H1 (cell line): ENCODE data around the gene CSNK1A1. TPM values are rescaled to one million over a fixed set of nuclear protein-coding genes. Genes with fewer than 3 reads are reported as not detected.

Experiments used
- ASH2L ChIP-seq: fragments of 200-600, 300-600 bp; sonication (generic); IDR thresholded peaks from one replicate; pipeline ENCODE4 v1.7.1; 2017; ENCODE audit warnings: low read length
- BACH1 ChIP-seq: IDR thresholded peaks from 2 replicates; pipeline ENCODE4 v1.6.1; 2012; ENCODE audit warnings: low read length, improper control_type of control experiment
- BCL11A ChIP-seq, 2 experiments: IDR thresholded peaks; one replicate each; pipeline ENCODE4 v1.6.1; 2011; ENCODE audit warnings: low read depth in 2 of 2, low read length in 2 of 2, mild to moderate bottlenecking in 2 of 2
- BRCA1 ChIP-seq: IDR thresholded peaks from 2 replicates; pipeline ENCODE4 v1.6.1; 2012; ENCODE audit warnings: low read depth, low read length, improper control_type of control experiment
- CBX8 ChIP-seq: fragments of 300-800, 300-1000 bp; sonication (generic); IDR thresholded peaks from 2 replicates; pipeline ENCODE4 v1.7.1; 2016; ENCODE audit warnings: low read depth, low read length, borderline replicate concordance
- CEBPB ChIP-seq: IDR thresholded peaks from 2 replicates; pipeline ENCODE4 v1.6.1; 2012; ENCODE audit warnings: low read depth, low read length
- CHD2 ChIP-seq: IDR thresholded peaks from 2 replicates; pipeline ENCODE4 v1.6.1; 2012; ENCODE audit warnings: low read length, improper control_type of control experiment
- CREB1 ChIP-seq: IDR thresholded peaks from 2 replicates; pipeline ENCODE4 v1.6.1; 2012; ENCODE audit warnings: inconsistent platforms
- EZH2 ChIP-seq: fragments of 200-600 bp; sonication (generic); IDR thresholded peaks from 2 replicates; pipeline ENCODE4 v1.7.1; 2012; ENCODE audit warnings: low read depth, mild to moderate bottlenecking, moderate library complexity, low read length, inconsistent platforms; ENCODE audit not compliant: severe bottlenecking
- FOSL1 ChIP-seq: IDR thresholded peaks from 2 replicates; pipeline ENCODE4 v1.6.1; 2011; ENCODE audit warnings: mild to moderate bottlenecking, low read depth, low read length, moderate library complexity; ENCODE audit not compliant: insufficient read depth
- GABPA ChIP-seq: IDR thresholded peaks from 2 replicates; pipeline ENCODE4 v1.6.1; 2011; ENCODE audit warnings: mild to moderate bottlenecking, low read length, moderate library complexity, borderline replicate concordance; ENCODE audit not compliant: insufficient read depth
- GTF2F1 ChIP-seq: IDR thresholded peaks from 2 replicates; pipeline ENCODE4 v1.6.1; 2012; ENCODE audit warnings: low read depth, low read length, improper control_type of control experiment, borderline replicate concordance
- JUN ChIP-seq: IDR thresholded peaks from 2 replicates; pipeline ENCODE4 v1.6.1; 2011; ENCODE audit warnings: low read depth, mild to moderate bottlenecking, improper control_type of control experiment, low read length
- KDM5A ChIP-seq: fragments of 200-600 bp; IDR thresholded peaks from 2 replicates; pipeline ENCODE4 v1.7.1; 2012; ENCODE audit warnings: mild to moderate bottlenecking, low read length, inconsistent platforms, mixed read lengths
- POLR2A ChIP-seq, 2 experiments: IDR thresholded peaks; 1 replicate in 1 of 2; 2 replicates in 1 of 2; pipeline ENCODE4 v1.6.1; 2011; ENCODE audit warnings: low read depth in 2 of 2, low read length in 2 of 2, mild to moderate bottlenecking in 2 of 2; ENCODE audit errors: control extremely low read depth in 1 of 2
- POLR2AphosphoS5 ChIP-seq: IDR thresholded peaks from 2 replicates; pipeline ENCODE4 v1.6.1; 2011; ENCODE audit warnings: low read depth, low read length
- POU5F1 ChIP-seq: IDR thresholded peaks from 2 replicates; pipeline ENCODE4 v1.6.1; 2011; ENCODE audit warnings: low read depth, mild to moderate bottlenecking, low read length, moderate library complexity
- SAP30 ChIP-seq: fragments of 300-600 bp; sonication (generic); IDR thresholded peaks from 2 replicates; pipeline ENCODE4 v1.7.1; 2012; ENCODE audit warnings: low read length, moderate library complexity, mild to moderate bottlenecking, inconsistent platforms; ENCODE audit not compliant: insufficient read depth, insufficient replicate concordance
- SIN3A ChIP-seq, 2 experiments: IDR thresholded peaks in 1 of 2; conservative IDR thresholded peaks in 1 of 2; 2 replicates each; pipeline ENCODE4 v1.6.1; 2011 to 2012; ENCODE audit warnings: low read length in 2 of 2, improper control_type of control experiment in 1 of 2, low read depth in 1 of 2, mild to moderate bottlenecking in 1 of 2
- SIX5 ChIP-seq: IDR thresholded peaks from 2 replicates; pipeline ENCODE4 v1.6.1; 2011; ENCODE audit warnings: mild to moderate bottlenecking, low read depth, low read length
- SP2 ChIP-seq: IDR thresholded peaks from 2 replicates; pipeline ENCODE4 v1.6.1; 2012; ENCODE audit warnings: mild to moderate bottlenecking, low read length, inconsistent platforms
- SP4 ChIP-seq: IDR thresholded peaks from 2 replicates; pipeline ENCODE4 v1.6.1; 2012; ENCODE audit warnings: low read length, inconsistent platforms
- TAF1 ChIP-seq: IDR thresholded peaks from 2 replicates; pipeline ENCODE4 v1.6.1; 2011; ENCODE audit warnings: mild to moderate bottlenecking, low read depth, low read length
- TAF7 ChIP-seq: optimal IDR thresholded peaks from 2 replicates; pipeline ENCODE3; 2011; ENCODE audit warnings: low read depth, mild to moderate bottlenecking, inconsistent platforms, low read length, moderate library complexity, borderline replicate concordance
- TCF12 ChIP-seq: IDR thresholded peaks from 2 replicates; pipeline ENCODE4 v1.6.1; 2011; ENCODE audit warnings: low read depth, mild to moderate bottlenecking, low read length
- polyA plus RNA-seq, 7 experiments: library from polyadenylated mRNA; depleted of rRNA in 3 of 7; stranded (reverse) in 5 of 7; unstranded in 2 of 7; fragments of >200 nt in 5 of 7; fragments of 200-250 nt in 2 of 7; gene quantifications; 1 replicate in 5 of 7; 2 replicates in 1 of 7; 4 replicates in 1 of 7; pipeline versions ENCODE4 v1.2.1 to v1.2.3, GENCODE V29; 2011 to 2013; ENCODE audit warnings: missing spikeins in 2 of 7, mixed read lengths in 2 of 7
- total RNA-seq: library from RNA; stranded (reverse); fragmentation: NEBNext Ultra II Directional; extraction: Animal tissue kit (Norgen Biotek cat#: 25700); gene quantifications from 2 replicates; pipeline ENCODE4 v1.2.1, GENCODE V29; 2021

Gene CSNK1A1
- total and polyA plus RNA-seq, 2 of the 8 experiments (the other 6 are each of a cell fraction or from before 2014, with no cell fraction given) = 61.2 to 244 TPM

DNA sequence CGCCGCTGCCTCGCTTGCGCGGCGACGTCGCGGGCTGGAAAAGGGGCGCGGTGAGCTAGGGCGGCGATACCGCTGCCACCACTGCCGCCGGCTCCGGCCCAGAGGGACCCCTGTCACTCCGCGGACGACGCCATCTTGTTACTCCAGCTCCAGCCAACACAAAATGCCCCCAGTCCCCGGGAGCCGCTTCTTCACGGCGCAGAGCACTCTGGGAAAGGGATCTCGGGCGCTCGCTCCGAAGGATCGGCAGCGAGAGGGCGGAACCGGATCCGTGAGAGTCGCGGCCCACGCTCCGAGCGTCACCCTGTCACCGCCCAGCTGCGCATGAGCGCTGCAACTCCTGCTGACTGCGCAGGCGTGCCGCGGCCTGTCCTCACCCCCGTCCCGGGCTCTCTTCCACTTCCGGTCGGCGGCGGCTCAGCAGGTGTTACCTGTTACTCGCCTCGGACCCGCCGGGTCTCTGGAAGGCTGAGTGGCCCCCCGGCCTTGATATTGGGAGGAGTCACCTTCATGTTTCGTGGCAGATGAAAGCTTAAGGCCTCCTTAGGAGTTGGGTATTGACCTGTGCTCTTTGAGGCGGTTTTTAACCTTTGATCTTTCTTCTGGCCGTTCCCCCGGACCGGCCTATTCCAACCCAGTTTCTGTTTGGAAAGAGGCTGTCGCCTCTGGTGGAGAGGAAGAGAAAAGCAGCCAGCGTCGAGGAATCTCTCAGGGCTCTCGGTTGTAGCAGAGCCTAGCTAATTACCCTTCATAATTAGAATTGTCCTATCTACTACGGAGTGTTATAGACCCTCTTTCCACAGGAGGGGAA is at the start of gene CSNK1A1 (continued):
- TF ChIP-seq GABPA (no peak; the same call in 1 of the 2 replicates), FOSL1 (no peak), BCL11A (IDR thresholded peaks at IDR 0.05; ENCODE audit: low read depth in 2 of 2, low read length in 2 of 2) (no peak), CREB1 (peak; percentile 75), SP2 (no peak), EZH2 (no peak), BRCA1 (no peak), SAP30 (no peak), CHD2 (no peak), POLR2A (IDR thresholded peaks at IDR 0.05; ENCODE audit: control extremely low read depth in 1 of 2, low read depth in 2 of 2, low read length in 2 of 2) (peak; percentile 48 to 84), KDM5A (0 out of 2 replicates have a peak, but pooled peaks have one; percentile 38), SIX5 (no peak), SIN3A (conservative IDR thresholded peaks at IDR 0.05 in 1 of 2, IDR thresholded peaks at IDR 0.05 in 1 of 2; ENCODE audit: low read depth in 1 of 2, low read length in 2 of 2) (peak; percentile 33 to 77; a peak in 1 of 4 replicates), POU5F1 (no peak), GTF2F1 (no peak), TAF7 (no peak), ASH2L (peak; percentile 58), JUN (no peak), TCF12 (no peak), CBX8 (no peak), POLR2AphosphoS5 (peak; percentile 77), SP4 (0 out of 2 replicates have a peak, but pooled peaks have one; percentile 68), BACH1 (no peak), CEBPB (no peak), TAF1 (peak; percentile 94)
